Naive thymus-derived CD4-positive, alpha-beta T cell (primary cell): Measurements from ENCODE around the gene ERMP1. TPM values are rescaled to one million over a fixed set of nuclear protein-coding genes. Genes with fewer than 3 reads are reported as not detected.

ENCODE experiments used
- ATAC-seq: fragments of 150-1000 bp; cut with Tn5 transposase; 2 replicates; pipeline ENCODE4 v1.10.0; 2021; ENCODE audit warnings: mild to moderate bottlenecking, moderate library complexity
- CTCF ChIA-PET: fragments of 350-600 bp; sonication (Branson Sonifier 250); formaldehyde crosslinking; loops from one replicate; lab custom pipeline; 2021; ENCODE audit warnings: antibody characterized with exemption; lab: Charles Lee
- POLR2A ChIA-PET: fragments of 350-600 bp; sonication (Branson Sonifier 250); formaldehyde crosslinking; loops from one replicate; lab custom pipeline; 2021; ENCODE audit warnings: antibody characterized with exemption, inconsistent platforms; lab: Charles Lee
- DNase-seq, 9 donors: peaks; one replicate each; pipeline versions ENCODE4 v3.0.0 to v3.0.0-alpha.2; 2020 to 2022; ENCODE audit warnings: mixed read lengths in 1 of 9
- H3K27ac ChIP-seq: one replicate; pipeline ENCODE4 v1.7.0; 2013; ENCODE audit warnings: mild to moderate bottlenecking, low read depth, low read length, moderate library complexity
- H3K27me3 ChIP-seq, 2 donors: one replicate each; pipeline ENCODE4 v1.7.0; 2013; ENCODE audit warnings: low read length in 2 of 2, mild to moderate bottlenecking in 2 of 2, moderate library complexity in 2 of 2; ENCODE audit not compliant: control insufficient read depth in 2 of 2, insufficient read depth in 2 of 2
- H3K36me3 ChIP-seq, 3 experiments: 1 replicate in 2 of 3; 2 replicates in 1 of 3; pipeline ENCODE4 v1.7.0; 2013; ENCODE audit warnings: low read length in 3 of 3, mild to moderate bottlenecking in 3 of 3, moderate library complexity in 1 of 3; ENCODE audit not compliant: insufficient read depth in 3 of 3, control insufficient read depth in 2 of 3
- H3K4me1 ChIP-seq, 2 donors: one replicate each; pipeline ENCODE4 v1.7.0; 2013; ENCODE audit warnings: low read length in 2 of 2, mild to moderate bottlenecking in 2 of 2, moderate library complexity in 1 of 2; ENCODE audit not compliant: control insufficient read depth in 2 of 2, insufficient read depth in 2 of 2
- H3K4me3 ChIP-seq: 2 replicates; pipeline ENCODE4 v1.7.0; 2013; ENCODE audit warnings: mild to moderate bottlenecking, low read length
- H3K9me3 ChIP-seq, 3 experiments: 1 replicate in 2 of 3; 2 replicates in 1 of 3; pipeline ENCODE4 v1.7.0; 2013; ENCODE audit warnings: low read length in 3 of 3; ENCODE audit not compliant: control insufficient read depth in 2 of 3
- H3K27ac Mint-ChIP-seq, 9 donors: one replicate each; pipeline ENCODE4 v1.8.0; 2020 to 2022; ENCODE audit warnings: mixed read lengths in 9 of 9, mild to moderate bottlenecking in 8 of 9, moderate library complexity in 5 of 9, inconsistent platforms in 2 of 9
- H3K27me3 Mint-ChIP-seq, 5 donors: one replicate each; pipeline ENCODE4 v1.8.0; 2021 to 2022; ENCODE audit warnings: mixed read lengths in 5 of 5, mild to moderate bottlenecking in 1 of 5
- H3K36me3 Mint-ChIP-seq, 5 donors: one replicate each; pipeline ENCODE4 v1.8.0; 2020 to 2022; ENCODE audit warnings: mixed read lengths in 5 of 5, mild to moderate bottlenecking in 3 of 5, inconsistent platforms in 1 of 5
- H3K4me1 Mint-ChIP-seq, 7 donors: one replicate each; pipeline ENCODE4 v1.8.0; 2020 to 2022; ENCODE audit warnings: mixed read lengths in 7 of 7, mild to moderate bottlenecking in 3 of 7, inconsistent platforms in 1 of 7
- H3K4me3 Mint-ChIP-seq, 10 donors: one replicate each; pipeline ENCODE4 v1.8.0; 2020 to 2022; ENCODE audit warnings: mild to moderate bottlenecking in 10 of 10, mixed read lengths in 10 of 10, moderate library complexity in 6 of 10, inconsistent platforms in 2 of 10
- H3K9me3 Mint-ChIP-seq, 11 donors: one replicate each; pipeline ENCODE4 v1.8.0; 2020 to 2022; ENCODE audit warnings: mixed read lengths in 11 of 11, mild to moderate bottlenecking in 4 of 11, inconsistent platforms in 1 of 11, moderate library complexity in 1 of 11
- intact Hi-C, 2 donors: fragments of 100-400 bp; cut with micrococcal nuclease; formaldehyde crosslinking; loops; one replicate each; pipeline ENCODE4 v1.15.1; 2023
- polyA plus RNA-seq, 2 donors: library from polyadenylated mRNA; unstranded; fragments of 300-500 nt; fragmentation: Illumina TruSeq; gene quantifications; one replicate each; pipeline ENCODE4 v1.2.3, GENCODE V29; 2021
- total RNA-seq, 6 experiments: library from RNA in 5 of 6; stranded (reverse) in 5 of 6; gene quantifications; 1 replicate in 5 of 6; 2 replicates in 1 of 6; pipeline ENCODE4 v1.2.3 and lab custom pipeline; 2021 to 2026

ERMP1 gene
- total and polyA plus RNA-seq, 7 experiments from 2014 or later: 7.3 to 37.1 (median 13.0) TPM

DNA sequence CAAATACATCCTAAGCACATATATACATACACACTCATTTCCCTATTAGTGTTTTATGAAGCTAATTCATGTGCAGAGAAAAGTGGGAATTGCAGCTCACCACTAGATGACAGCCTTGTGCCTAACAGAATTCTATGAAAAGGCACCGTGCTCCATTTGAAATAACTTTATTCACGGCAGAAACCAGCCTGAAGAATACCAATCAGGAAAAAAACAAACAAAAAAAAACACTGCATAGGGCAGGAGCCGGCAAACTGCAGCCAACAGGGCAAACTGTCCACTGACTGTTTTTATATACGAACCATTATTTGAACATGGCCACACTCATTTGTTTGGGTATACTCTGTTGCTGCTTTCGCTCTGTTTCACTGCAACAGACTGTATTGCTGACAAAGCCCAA is 33.6 kb downstream of the ERMP1 start:
- H3K27me3 Mint-ChIP-seq: no peaks in the 10 kb centered on the region
- Histone ChIP-seq H3K4me1 (peaks cover 5% of the 10 kb centered on the region in 2 donors), H3K4me3 (no peak overlapping the region), H3K27ac (no peak overlapping the region), H3K9me3 (no peaks in the 10 kb centered on the region), H3K36me3 (peaks cover 0 to 3% (median 0%) of the 10 kb centered on the region in 3 experiments), H3K27me3 (no peaks in the 10 kb centered on the region)
- DNase-seq: peak in 5 of 9 donors; percentile 7 to 34 (median 21)
- intact Hi-C loops: loop anchor here (1.0 to 10.0 kb wide), 8 partner anchors 33 to 507 kb away; partner anchors contain the start of gene ERMP1 (in 1 of the 2)
- ChIA-PET CTCF (interaction anchor here (0.7 to 1.5 kb wide), 6 partner anchors 10 to 255 kb away, joined by 3 to 8 read pairs (median 4); no protein-coding TSS in a partner anchor), POLR2A (interaction anchor here (1.0 kb wide), 1 partner anchor 227 kb away, joined by 3 read pairs; no protein-coding TSS in a partner anchor)
- H3K4me3 Mint-ChIP-seq: peak overlapping the region in 2 of 10 donors; percentile 6 to 23
- H3K9me3 Mint-ChIP-seq: no peaks in the 10 kb centered on the region
- peak; percentile 38 for ATAC-seq
- H3K4me1 Mint-ChIP-seq: peaks cover 4 to 36% (median 23%) of the 10 kb centered on the region in 7 donors
- H3K27ac Mint-ChIP-seq: peak overlapping the region in 4 of 9 donors; percentile 40 to 67 (median 58)
- peaks cover 0 to 31% (median 10%) of the 10 kb centered on the region in 5 donors for H3K36me3 Mint-ChIP-seq

DNA sequence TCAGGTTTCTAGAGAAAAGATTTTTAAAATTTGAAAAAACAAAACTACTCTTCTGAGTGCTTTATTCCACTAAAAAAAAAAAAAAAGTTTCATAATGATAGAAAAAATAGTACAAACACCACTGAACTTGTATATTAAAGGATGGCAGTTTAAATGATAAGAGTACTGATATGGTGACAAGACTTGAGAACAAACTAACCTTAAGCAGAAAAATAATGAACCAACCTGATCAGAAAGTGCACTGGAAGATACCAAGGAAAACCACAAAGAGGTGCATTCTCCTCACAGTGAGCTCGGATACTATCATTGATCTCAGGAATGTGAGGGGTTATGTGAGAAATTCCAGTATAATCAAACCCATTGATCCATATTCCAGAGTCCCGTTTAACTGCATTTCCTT is 34.3 kb downstream of the ERMP1 start:
- no peak for ATAC-seq
- no peak overlapping the region for H3K4me3 ChIP-seq
- Mint-ChIP-seq H3K9me3 (peaks cover 0 to 2% (median 0%) of the 10 kb centered on the region in 11 donors), H3K4me1 (peaks cover 11 to 44% (median 31%) of the 10 kb centered on the region in 7 donors), H3K27ac (peak overlapping the region in 3 of 9 donors; percentile 12 to 52 (median 16)), H3K27me3 (no peaks in the 10 kb centered on the region), H3K4me3 (no peak overlapping the region), H3K36me3 (peaks cover 0 to 31% (median 10%) of the 10 kb centered on the region in 5 donors)
- no peaks in the 10 kb centered on the region for H3K27me3 ChIP-seq
- intact Hi-C loops: loop anchor here (2.0 to 10.0 kb wide), 4 partner anchors 34 to 506 kb away; partner anchors contain the start of gene ERMP1 (in 1 of the 2)
- no peaks in the 10 kb centered on the region for H3K9me3 ChIP-seq
- H3K36me3 ChIP-seq: peaks cover 0 to 3% (median 0%) of the 10 kb centered on the region in 3 experiments
- H3K4me1 ChIP-seq: peaks cover 9% of the 10 kb centered on the region in 2 donors
- H3K27ac ChIP-seq: no peak overlapping the region
- DNase-seq: no peak
- POLR2A ChIA-PET: interaction anchor here (1.0 kb wide), 1 partner anchor 227 kb away, joined by 3 read pairs; no protein-coding TSS in a partner anchor
- CTCF ChIA-PET: interaction anchor here (0.7 to 1.5 kb wide), 6 partner anchors 9 to 256 kb away, joined by 3 to 8 read pairs (median 4); no protein-coding TSS in a partner anchor

DNA sequence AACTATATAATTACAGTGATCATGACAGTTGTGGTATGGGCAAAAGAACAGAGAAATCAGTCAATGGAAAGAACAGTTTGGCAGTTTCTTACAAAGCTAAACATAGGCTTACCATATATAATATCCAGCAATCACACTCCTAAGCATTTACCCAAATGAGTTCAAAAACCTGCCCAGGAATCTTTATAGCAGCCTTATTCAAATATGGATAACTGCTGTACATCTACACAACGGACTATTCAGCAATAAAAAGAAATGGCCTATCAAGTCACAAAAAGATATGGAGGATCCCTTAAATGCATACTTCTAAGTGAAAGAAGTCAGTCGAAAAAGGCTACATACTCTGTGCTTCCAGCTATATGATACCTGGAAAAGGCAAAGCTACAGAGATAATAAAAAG is 36.6 kb downstream of the ERMP1 start:
- CTCF ChIA-PET: interaction anchor here (0.6 kb wide), 1 partner anchor 26 kb away, joined by 3 read pairs; no protein-coding TSS in a partner anchor

DNA sequence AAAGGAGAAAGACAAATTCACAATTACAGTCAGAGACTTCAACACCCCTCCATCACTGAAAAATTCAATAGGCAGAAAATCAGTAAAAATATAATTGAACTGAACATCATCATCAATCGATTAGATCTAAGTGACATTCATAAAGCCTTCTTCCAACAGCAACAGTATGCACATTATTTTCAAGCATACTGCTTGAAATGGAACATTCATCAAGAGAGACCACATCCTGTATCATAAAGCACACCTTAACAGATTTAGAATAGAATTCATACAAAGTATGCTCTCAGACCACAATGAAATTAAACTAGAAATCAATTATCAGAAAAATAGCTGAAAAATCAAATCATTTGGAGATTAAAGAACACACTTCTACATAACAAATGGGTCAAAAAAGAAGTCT is 39.1 kb downstream of the ERMP1 start:
- CTCF ChIA-PET: interaction anchor here (0.6 to 1.5 kb wide), 5 partner anchors 38 to 275 kb away, joined by 3 to 8 read pairs (median 3); partner anchors contain the start of gene ERMP1
- H3K9me3 Mint-ChIP-seq: peaks cover 0 to 2% (median 0%) of the 10 kb centered on the region in 11 donors
- DNase-seq: peak in 5 of 9 donors; percentile 15 to 42 (median 28)

More for the DNA sequence above, 36.6 kb downstream of the ERMP1 start:
- H3K9me3 Mint-ChIP-seq: peaks cover 0 to 2% (median 0%) of the 10 kb centered on the region in 11 donors
- H3K4me3 Mint-ChIP-seq: no peak overlapping the region
- POLR2A ChIA-PET: no interaction called here
- no peak overlapping the region for H3K4me3 ChIP-seq
- ATAC-seq (no peak), DNase-seq (no peak)
- peaks cover 9 to 17% of the 10 kb centered on the region in 2 donors for H3K4me1 ChIP-seq
- H3K27ac ChIP-seq: no peak overlapping the region
- no peaks in the 10 kb centered on the region for H3K27me3 ChIP-seq
- intact Hi-C loops: loop anchor here (5.0 to 10.0 kb wide), 2 partner anchors 211 to 509 kb away; a partner anchor contains a TSS
- H3K27ac Mint-ChIP-seq: peak overlapping the region in 4 of 9 donors; percentile 8 to 35 (median 21)
- H3K4me1 Mint-ChIP-seq: peaks cover 17 to 62% (median 48%) of the 10 kb centered on the region in 7 donors
- no peaks in the 10 kb centered on the region for H3K27me3 Mint-ChIP-seq
- H3K36me3 ChIP-seq: peaks cover 0 to 3% (median 0%) of the 10 kb centered on the region in 3 experiments
- H3K9me3 ChIP-seq: no peaks in the 10 kb centered on the region
- peaks cover 8 to 36% (median 19%) of the 10 kb centered on the region in 5 donors for H3K36me3 Mint-ChIP-seq

DNA sequence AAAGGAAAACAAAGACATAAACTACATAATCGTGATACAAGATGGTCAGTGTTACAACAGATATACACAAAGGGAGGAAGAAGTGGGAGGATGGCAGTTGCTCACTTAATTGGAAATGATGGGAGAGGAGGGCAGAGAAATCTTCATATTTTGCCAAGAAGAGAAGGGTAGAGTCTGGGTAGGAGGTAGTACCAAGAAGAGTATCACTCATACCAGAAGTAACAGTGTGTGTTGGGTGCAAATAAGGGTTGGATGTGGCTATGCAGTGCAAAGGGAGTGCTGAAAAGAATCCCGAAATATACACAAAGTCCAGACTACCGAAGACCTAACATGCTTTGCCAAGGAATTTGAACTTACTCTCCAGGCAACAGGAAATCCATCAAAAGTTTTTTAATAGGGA is 41.0 kb downstream of the ERMP1 start:
- peaks cover 27 to 66% (median 50%) of the 10 kb centered on the region in 5 donors for H3K36me3 Mint-ChIP-seq
- Histone ChIP-seq H3K27me3 (no peaks in the 10 kb centered on the region), H3K4me1 (peaks cover 9 to 17% of the 10 kb centered on the region in 2 donors), H3K27ac (no peak overlapping the region), H3K36me3 (peaks cover 0 to 9% (median 0%) of the 10 kb centered on the region in 3 experiments), H3K9me3 (no peaks in the 10 kb centered on the region), H3K4me3 (no peak overlapping the region)
- H3K27ac Mint-ChIP-seq: peak overlapping the region in 4 of 9 donors; percentile 20 to 47 (median 39)
- DNase-seq (no peak), ATAC-seq (no peak)
- H3K27me3 Mint-ChIP-seq: no peaks in the 10 kb centered on the region
- H3K4me1 Mint-ChIP-seq: peaks cover 19 to 72% (median 55%) of the 10 kb centered on the region in 7 donors
- ChIA-PET POLR2A (interaction anchor here (0.6 kb wide), 1 partner anchor 164 kb away, joined by 6 read pairs; no protein-coding TSS in a partner anchor), CTCF (interaction anchor here (0.7 kb wide), 1 partner anchor 1327 kb away, joined by 3 read pairs; no protein-coding TSS in a partner anchor)
- H3K9me3 Mint-ChIP-seq: peaks cover 0 to 2% (median 0%) of the 10 kb centered on the region in 11 donors
- intact Hi-C loops: loop anchor here in 1 of 2 donors (10.0 kb wide), 1 partner anchor 513 kb away; no protein-coding TSS in a partner anchor
- peak overlapping the region in 2 of 10 donors; percentile 8 to 12 for H3K4me3 Mint-ChIP-seq

More for the DNA sequence above, 39.1 kb downstream of the ERMP1 start:
- ATAC-seq: no peak
- Histone ChIP-seq H3K9me3 (no peaks in the 10 kb centered on the region), H3K4me3 (no peak overlapping the region), H3K27ac (no peak overlapping the region), H3K27me3 (no peaks in the 10 kb centered on the region), H3K36me3 (peaks cover 0 to 3% (median 0%) of the 10 kb centered on the region in 3 experiments), H3K4me1 (peaks cover 9 to 17% of the 10 kb centered on the region in 2 donors)
- peaks cover 18 to 52% (median 39%) of the 10 kb centered on the region in 5 donors for H3K36me3 Mint-ChIP-seq
- intact Hi-C loops: loop anchor here in 1 of 2 donors (10.0 kb wide), 1 partner anchor 511 kb away; no protein-coding TSS in a partner anchor
- H3K27ac Mint-ChIP-seq: peak overlapping the region in 6 of 9 donors; percentile 6 to 68 (median 44)
- peak overlapping the region in 7 of 10 donors; percentile 39 to 74 (median 57) for H3K4me3 Mint-ChIP-seq
- POLR2A ChIA-PET: interaction anchor here (0.6 to 1.3 kb wide), 4 partner anchors 39 to 251 kb away, joined by 3 to 5 read pairs (median 4); partner anchors contain the start of gene ERMP1
- no peaks in the 10 kb centered on the region for H3K27me3 Mint-ChIP-seq
- H3K4me1 Mint-ChIP-seq: peaks cover 19 to 69% (median 48%) of the 10 kb centered on the region in 7 donors

DNA sequence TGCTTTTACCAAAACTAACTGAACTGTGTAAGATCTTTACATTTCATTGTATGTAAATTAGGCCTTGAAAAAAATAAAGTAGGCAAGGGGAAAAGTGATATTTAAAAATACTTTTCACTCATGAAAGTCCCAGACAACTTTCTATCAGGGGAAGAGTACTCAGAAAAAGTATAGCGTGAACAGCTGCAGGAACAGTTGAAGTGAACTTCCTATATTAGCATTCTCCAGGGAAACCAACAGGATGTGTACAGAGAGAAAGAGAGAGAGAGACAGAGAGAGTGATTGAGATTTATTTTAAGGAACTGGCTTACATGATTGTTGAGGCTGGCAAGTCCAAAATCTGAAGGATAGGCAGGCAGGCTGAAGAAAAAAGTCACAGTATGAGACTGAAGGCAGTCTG is 42.0 kb downstream of the ERMP1 start:
- Histone ChIP-seq H3K27ac (no peak overlapping the region), H3K4me1 (peaks cover 9 to 17% of the 10 kb centered on the region in 2 donors), H3K36me3 (peaks cover 0 to 18% (median 0%) of the 10 kb centered on the region in 3 experiments), H3K27me3 (no peaks in the 10 kb centered on the region), H3K9me3 (no peaks in the 10 kb centered on the region), H3K4me3 (no peak overlapping the region)
- peaks cover 27 to 67% (median 53%) of the 10 kb centered on the region in 5 donors for H3K36me3 Mint-ChIP-seq
- peak overlapping the region in 1 of 10 donors; percentile 36 for H3K4me3 Mint-ChIP-seq
- H3K4me1 Mint-ChIP-seq: peaks cover 19 to 68% (median 55%) of the 10 kb centered on the region in 7 donors
- DNase-seq (no peak), ATAC-seq (no peak)
- peaks cover 0 to 2% (median 0%) of the 10 kb centered on the region in 11 donors for H3K9me3 Mint-ChIP-seq
- no peaks in the 10 kb centered on the region for H3K27me3 Mint-ChIP-seq
- ChIA-PET CTCF (interaction anchor here (0.6 kb wide), 1 partner anchor 298 kb away, joined by 4 read pairs; no protein-coding TSS in a partner anchor), POLR2A (interaction anchor here (0.7 kb wide), 1 partner anchor 8 kb away, joined by 3 read pairs; no protein-coding TSS in a partner anchor)
- peak overlapping the region in 3 of 9 donors; percentile 4 to 73 (median 70) for H3K27ac Mint-ChIP-seq
- intact Hi-C loops: loop anchor here in 1 of 2 donors (10.0 kb wide), 1 partner anchor 514 kb away; no protein-coding TSS in a partner anchor
